ENCODE results near the gene MTAP.

Gene MTAP

GRCh38 chr9:21871256-21871975, 69.0 kb downstream of the MTAP start:
- Mint-ChIP-seq H3K4me1 (no peaks in the 10 kb centered on the region), H3K9me3 (peaks cover 14% of the 10 kb centered on the region), H3K4me3 (no peak overlapping the region), H3K27me3 (ENCODE audit: low read depth) (no peaks in the 10 kb centered on the region), H3K36me3 (ENCODE audit: low read depth) (peaks cover 59% of the 10 kb centered on the region), H3K27ac (no peak overlapping the region)
- TF ChIP-seq, protein P1, sequence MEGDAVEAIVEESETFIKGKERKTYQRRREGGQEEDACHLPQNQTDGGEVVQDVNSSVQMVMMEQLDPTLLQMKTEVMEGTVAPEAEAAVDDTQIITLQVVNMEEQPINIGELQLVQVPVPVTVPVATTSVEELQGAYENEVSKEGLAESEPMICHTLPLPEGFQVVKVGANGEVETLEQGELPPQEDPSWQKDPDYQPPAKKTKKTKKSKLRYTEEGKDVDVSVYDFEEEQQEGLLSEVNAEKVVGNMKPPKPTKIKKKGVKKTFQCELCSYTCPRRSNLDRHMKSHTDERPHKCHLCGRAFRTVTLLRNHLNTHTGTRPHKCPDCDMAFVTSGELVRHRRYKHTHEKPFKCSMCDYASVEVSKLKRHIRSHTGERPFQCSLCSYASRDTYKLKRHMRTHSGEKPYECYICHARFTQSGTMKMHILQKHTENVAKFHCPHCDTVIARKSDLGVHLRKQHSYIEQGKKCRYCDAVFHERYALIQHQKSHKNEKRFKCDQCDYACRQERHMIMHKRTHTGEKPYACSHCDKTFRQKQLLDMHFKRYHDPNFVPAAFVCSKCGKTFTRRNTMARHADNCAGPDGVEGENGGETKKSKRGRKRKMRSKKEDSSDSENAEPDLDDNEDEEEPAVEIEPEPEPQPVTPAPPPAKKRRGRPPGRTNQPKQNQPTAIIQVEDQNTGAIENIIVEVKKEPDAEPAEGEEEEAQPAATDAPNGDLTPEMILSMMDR (IDR thresholded peaks at IDR 0.05; ENCODE audit: unreplicated experiment in 3 of 3), result no peak

DNA sequence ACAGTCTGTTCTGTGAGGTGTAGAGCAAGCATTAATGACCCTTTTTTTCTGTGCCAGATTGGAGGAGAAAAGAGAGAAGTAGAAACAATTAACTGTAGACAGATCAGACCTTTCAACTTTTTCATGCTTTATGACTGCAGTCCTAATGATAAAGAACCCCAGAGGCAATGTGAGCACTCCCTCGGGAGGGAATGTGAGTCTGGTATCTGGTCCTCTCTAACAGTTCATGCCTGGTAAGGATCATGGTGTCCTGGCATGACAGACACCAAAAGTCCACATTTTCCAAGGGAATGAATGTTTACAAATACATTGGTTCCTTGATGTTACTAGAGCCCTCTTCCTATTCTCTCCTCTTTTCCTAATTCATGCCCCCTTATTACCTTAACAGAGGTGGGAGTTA, 70.3 kb downstream of the MTAP start:
- no peaks in the 10 kb centered on the region for H3K27me3 Mint-ChIP-seq (ENCODE audit: low read depth)
- H3K4me3 Mint-ChIP-seq, result no peak overlapping the region
- no peak overlapping the region for H3K27ac Mint-ChIP-seq
- no peaks in the 10 kb centered on the region for H3K4me1 Mint-ChIP-seq
- peaks cover 22% of the 10 kb centered on the region for H3K9me3 Mint-ChIP-seq
- H3K36me3 Mint-ChIP-seq (ENCODE audit: low read depth), result peaks cover 62% of the 10 kb centered on the region
- TF ChIP-seq, protein P1 (IDR thresholded peaks at IDR 0.05; ENCODE audit: unreplicated experiment in 3 of 3), result no peak

DNA sequence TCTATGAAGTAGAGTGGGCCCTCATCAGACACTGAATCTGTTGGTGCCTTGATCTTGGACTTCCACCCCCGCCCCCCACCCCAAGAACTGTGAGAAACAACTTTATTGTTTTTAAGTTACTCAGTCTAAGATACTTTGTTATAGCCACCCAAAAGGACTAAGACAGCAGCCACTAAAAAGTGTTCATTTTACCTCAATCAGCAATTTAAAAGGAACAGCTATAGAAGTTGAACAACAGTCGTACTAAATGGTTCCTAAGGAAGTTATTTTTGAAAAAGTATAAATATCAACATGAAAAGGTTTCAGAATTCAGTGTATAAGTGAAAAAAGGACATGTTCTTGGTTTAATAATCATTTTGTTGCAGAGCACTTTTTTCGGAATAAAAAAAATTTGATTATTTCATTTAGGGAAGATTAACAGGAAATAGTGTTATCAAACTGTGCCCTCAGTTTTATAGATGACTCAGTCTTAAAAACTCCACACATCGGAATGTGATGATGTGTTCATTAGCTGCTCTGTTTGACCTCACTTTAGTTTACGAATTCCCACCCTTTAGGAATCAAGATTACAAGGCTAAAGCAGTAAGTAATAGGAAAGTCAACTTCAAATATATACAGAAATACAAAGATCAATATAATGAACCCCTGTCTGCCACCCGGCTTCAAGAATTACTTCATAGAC, 71.2 kb downstream of the MTAP start:
- TF ChIP-seq, protein P1 (IDR thresholded peaks at IDR 0.05; ENCODE audit: unreplicated experiment in 3 of 3), result no peak
- Mint-ChIP-seq H3K4me1 (no peaks in the 10 kb centered on the region), H3K36me3 (ENCODE audit: low read depth) (peaks cover 66% of the 10 kb centered on the region), H3K9me3 (peaks cover 30% of the 10 kb centered on the region), H3K27me3 (ENCODE audit: low read depth) (no peaks in the 10 kb centered on the region), H3K4me3 (no peak overlapping the region), H3K27ac (no peak overlapping the region)

GRCh38 chr9:21875893-21876292, 73.5 kb downstream of the MTAP start:
- TF ChIP-seq, protein P1 (IDR thresholded peaks at IDR 0.05; ENCODE audit: unreplicated experiment in 3 of 3), result no peak
- Mint-ChIP-seq H3K4me1 (no peaks in the 10 kb centered on the region), H3K9me3 (peaks cover 48% of the 10 kb centered on the region), H3K36me3 (ENCODE audit: low read depth) (peaks cover 88% of the 10 kb centered on the region), H3K27me3 (ENCODE audit: low read depth) (no peaks in the 10 kb centered on the region), H3K27ac (no peak overlapping the region), H3K4me3 (no peak overlapping the region)

DNA sequence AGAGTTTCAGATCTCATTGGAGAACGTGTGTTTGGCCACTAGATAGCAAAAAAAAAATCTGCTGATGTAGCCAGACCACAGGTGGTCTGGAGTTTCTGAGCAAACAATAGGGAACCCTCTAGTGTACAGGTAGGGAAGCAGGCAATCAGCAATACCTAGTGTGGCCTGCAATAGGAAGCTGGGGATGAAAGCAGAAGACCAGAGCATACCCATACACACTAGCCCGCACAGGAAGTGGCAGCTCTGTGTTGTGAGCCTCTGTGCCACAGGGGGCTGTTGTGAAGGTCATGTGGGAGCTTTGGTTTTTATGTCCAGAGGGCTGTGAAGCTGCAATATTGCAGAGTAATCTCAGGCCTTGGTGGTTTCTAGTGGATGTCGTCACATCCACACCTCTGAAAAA, 81.2 kb downstream of the MTAP start:
- H3K4me3 Mint-ChIP-seq, result no peak overlapping the region
- TF ChIP-seq, protein P1 (IDR thresholded peaks at IDR 0.05; ENCODE audit: unreplicated experiment in 3 of 3), result no peak
- H3K36me3 Mint-ChIP-seq (ENCODE audit: low read depth), result peaks cover 80% of the 10 kb centered on the region
- H3K4me1 Mint-ChIP-seq, result no peaks in the 10 kb centered on the region
- no peaks in the 10 kb centered on the region for H3K27me3 Mint-ChIP-seq (ENCODE audit: low read depth)
- no peak overlapping the region for H3K27ac Mint-ChIP-seq
- peaks cover 57% of the 10 kb centered on the region for H3K9me3 Mint-ChIP-seq

GRCh38 chr9:21889673-21890072, 87.2 kb downstream of the MTAP start:
- peaks cover 81% of the 10 kb centered on the region for H3K9me3 Mint-ChIP-seq
- no peaks in the 10 kb centered on the region for H3K4me1 Mint-ChIP-seq
- H3K36me3 Mint-ChIP-seq (ENCODE audit: low read depth), result peaks cover 99% of the 10 kb centered on the region
- no peak overlapping the region for H3K4me3 Mint-ChIP-seq
- no peaks in the 10 kb centered on the region for H3K27me3 Mint-ChIP-seq (ENCODE audit: low read depth)
- TF ChIP-seq, protein P1 (IDR thresholded peaks at IDR 0.05; ENCODE audit: unreplicated experiment in 3 of 3), result no peak
- no peak overlapping the region for H3K27ac Mint-ChIP-seq
